DND-41 (cell line): ENCODE measurements around the gene RHOT2.

Source experiments
- ATAC-seq: fragments of 200-7000 bp; cut with Tn5 transposase; 3 replicates; pipeline ENCODE4 v1.9.1; 2021; ENCODE audit warnings: low read depth; ENCODE audit not compliant: insufficient read depth
- DNase-seq: peaks from one replicate; pipeline ENCODE4 v3.0.0-alpha.2; 2020
- H2AFZ ChIP-seq: 2 replicates; pipeline ENCODE4 v1.6.0; 2012; ENCODE audit warnings: low read depth, low read length
- H3K27ac ChIP-seq: 2 replicates; pipeline ENCODE4 v1.5.1; 2012; ENCODE audit warnings: low read length, inconsistent platforms
- H3K27me3 ChIP-seq: fragments of 200-600 bp; sonication (generic); 2 replicates; pipeline ENCODE4 v1.6.0; 2012; ENCODE audit warnings: low read length, mild to moderate bottlenecking, inconsistent platforms; ENCODE audit not compliant: insufficient read depth, poor library complexity
- H3K36me3 ChIP-seq: 2 replicates; pipeline ENCODE4 v1.5.1; 2012; ENCODE audit warnings: low read length, inconsistent platforms; ENCODE audit not compliant: insufficient read depth
- H3K4me1 ChIP-seq: 2 replicates; pipeline ENCODE4 v1.5.1; 2012; ENCODE audit warnings: mild to moderate bottlenecking, low read length; ENCODE audit not compliant: insufficient read depth
- H3K4me2 ChIP-seq: 2 replicates; pipeline ENCODE4 v1.6.0; 2012; ENCODE audit warnings: mild to moderate bottlenecking, moderate library complexity, low read length, inconsistent platforms; ENCODE audit not compliant: insufficient read depth
- H3K4me3 ChIP-seq, 2 experiments: fragments of 200-600 bp in 1 of 2; shearing (Covaris generic) in 1 of 2; 2 replicates each; pipeline ENCODE4 v1.5.1; 2012 to 2016; ENCODE audit warnings: inconsistent platforms in 2 of 2, low read length in 2 of 2, mild to moderate bottlenecking in 2 of 2, low read depth in 1 of 2, moderate library complexity in 1 of 2
- H3K79me2 ChIP-seq: 2 replicates; pipeline ENCODE4 v1.6.0; 2012; ENCODE audit warnings: low read length, inconsistent platforms; ENCODE audit not compliant: insufficient read depth
- H3K9ac ChIP-seq: 2 replicates; pipeline ENCODE4 v1.6.0; 2012; ENCODE audit warnings: low read depth, mild to moderate bottlenecking, inconsistent platforms, low read length, moderate library complexity
- H3K9me3 ChIP-seq: 2 replicates; pipeline ENCODE4 v1.5.1; 2012; ENCODE audit warnings: low read length, moderate library complexity, mild to moderate bottlenecking, inconsistent platforms; ENCODE audit not compliant: insufficient read depth, severe bottlenecking
- H4K20me1 ChIP-seq: 2 replicates; pipeline ENCODE4 v1.6.0; 2012; ENCODE audit warnings: low read length; ENCODE audit not compliant: insufficient read depth
- CTCF ChIP-seq: IDR thresholded peaks from 2 replicates; pipeline ENCODE4 v1.5.1; 2012; ENCODE audit warnings: borderline replicate concordance, low read length, moderate library complexity, mild to moderate bottlenecking; ENCODE audit not compliant: poor library complexity, severe bottlenecking; ENCODE audit errors: extremely low read depth
- EZH2 ChIP-seq: IDR thresholded peaks from 3 replicates; pipeline ENCODE4 v1.6.1; 2012; ENCODE audit warnings: borderline replicate concordance, low read depth, mild to moderate bottlenecking, moderate library complexity, low read length, inconsistent platforms; ENCODE audit not compliant: severe bottlenecking

RHOT2 gene

GRCh38 chr16:642189-643049 is 25.5 kb upstream of the RHOT2 start:
- Histone ChIP-seq H3K4me3 (peak overlapping the region; percentile 12 to 63; a peak in 3 of 4 replicates), H4K20me1 (0 out of 2 replicates have a peak, but pooled peaks cover under 1% of the 10 kb centered on the region), H3K79me2 (peaks cover 6% of the 10 kb centered on the region; the same call in 1 of the 2 replicates), H3K4me2 (peak overlapping the region; percentile 80), H3K27ac (no peak overlapping the region), H3K9ac (peak overlapping the region; percentile 57), H2AFZ (peak overlapping the region; percentile 49; the same call in 1 of the 2 replicates), H3K36me3 (no peaks in the 10 kb centered on the region), H3K4me1 (peaks cover 28% of the 10 kb centered on the region), H3K9me3 (no peaks in the 10 kb centered on the region), H3K27me3 (no peaks in the 10 kb centered on the region)
- 0 out of 3 replicates have a peak, but pooled peaks have one; percentile 1 for ATAC-seq
- no peak for TF ChIP-seq EZH2
- no peak for TF ChIP-seq CTCF
- DNase-seq, result no peak

- H3K9ac ChIP-seq, result peak overlapping the region; percentile 57
- peak overlapping the region in 1 of 2 experiments; percentile 63; a peak in 3 of 4 replicates for H3K4me3 ChIP-seq
- H3K27me3 ChIP-seq, result no peaks in the 10 kb centered on the region
- H3K9me3 ChIP-seq, result no peaks in the 10 kb centered on the region
- peaks cover 30% of the 10 kb centered on the region for H3K4me1 ChIP-seq
- H3K27ac ChIP-seq, result no peak overlapping the region
- TF ChIP-seq EZH2, result no peak
- no peak for TF ChIP-seq CTCF
- 0 out of 2 replicates have a peak, but pooled peaks cover 3% of the 10 kb centered on the region for H4K20me1 ChIP-seq
- ATAC-seq (no peak), DNase-seq (no peak)
- peaks cover 12% of the 10 kb centered on the region for H3K79me2 ChIP-seq
- peak overlapping the region; percentile 80 for H3K4me2 ChIP-seq
- H3K36me3 ChIP-seq, result no peaks in the 10 kb centered on the region
- no peak overlapping the region for H2AFZ ChIP-seq
These were observed 24.9 kb upstream of the RHOT2 start for GRCh38 chr16:643050-643368.

- no peak for TF ChIP-seq EZH2
- no peak for TF ChIP-seq CTCF
- H3K27me3 ChIP-seq, result no peaks in the 10 kb centered on the region
- no peak overlapping the region for H3K9ac ChIP-seq
- DNase-seq (no peak), ATAC-seq (no peak)
- no peak overlapping the region for H3K4me2 ChIP-seq
- no peak overlapping the region for H3K4me3 ChIP-seq
- H3K79me2 ChIP-seq, result peaks cover 24% of the 10 kb centered on the region
- H4K20me1 ChIP-seq, result 0 out of 2 replicates have a peak, but pooled peaks cover 3% of the 10 kb centered on the region
- H2AFZ ChIP-seq, result no peak overlapping the region
- peaks cover 37% of the 10 kb centered on the region for H3K4me1 ChIP-seq
- H3K9me3 ChIP-seq, result no peaks in the 10 kb centered on the region
- no peak overlapping the region for H3K27ac ChIP-seq
- no peaks in the 10 kb centered on the region for H3K36me3 ChIP-seq
These were observed 23.4 kb upstream of the RHOT2 start for GRCh38 chr16:644556-644955.
